HL-60 (cell line): ENCODE measurements around the gene JUP.

Source experiments
- GABPA ChIP-seq: IDR thresholded peaks from 2 replicates; pipeline ENCODE4 v1.6.1; 2012; ENCODE audit warnings: low read depth
- SPI1 ChIP-seq: IDR thresholded peaks from 2 replicates; pipeline ENCODE4 v1.6.1; 2012; ENCODE audit warnings: low read depth, mild to moderate bottlenecking, borderline replicate concordance
- TF ChIP-seq, protein P1 (sequence below): IDR thresholded peaks from one replicate; pipeline ENCODE4 v1.5.1; 2011; ENCODE audit warnings: low read length, control low read depth, inconsistent platforms; ENCODE audit not compliant: insufficient read depth
- TF ChIP-seq, protein P2 (sequence below): IDR thresholded peaks from 2 replicates; pipeline ENCODE4 v1.6.1; 2012; ENCODE audit warnings: low read depth; ENCODE audit not compliant: insufficient replicate concordance

DNA sequence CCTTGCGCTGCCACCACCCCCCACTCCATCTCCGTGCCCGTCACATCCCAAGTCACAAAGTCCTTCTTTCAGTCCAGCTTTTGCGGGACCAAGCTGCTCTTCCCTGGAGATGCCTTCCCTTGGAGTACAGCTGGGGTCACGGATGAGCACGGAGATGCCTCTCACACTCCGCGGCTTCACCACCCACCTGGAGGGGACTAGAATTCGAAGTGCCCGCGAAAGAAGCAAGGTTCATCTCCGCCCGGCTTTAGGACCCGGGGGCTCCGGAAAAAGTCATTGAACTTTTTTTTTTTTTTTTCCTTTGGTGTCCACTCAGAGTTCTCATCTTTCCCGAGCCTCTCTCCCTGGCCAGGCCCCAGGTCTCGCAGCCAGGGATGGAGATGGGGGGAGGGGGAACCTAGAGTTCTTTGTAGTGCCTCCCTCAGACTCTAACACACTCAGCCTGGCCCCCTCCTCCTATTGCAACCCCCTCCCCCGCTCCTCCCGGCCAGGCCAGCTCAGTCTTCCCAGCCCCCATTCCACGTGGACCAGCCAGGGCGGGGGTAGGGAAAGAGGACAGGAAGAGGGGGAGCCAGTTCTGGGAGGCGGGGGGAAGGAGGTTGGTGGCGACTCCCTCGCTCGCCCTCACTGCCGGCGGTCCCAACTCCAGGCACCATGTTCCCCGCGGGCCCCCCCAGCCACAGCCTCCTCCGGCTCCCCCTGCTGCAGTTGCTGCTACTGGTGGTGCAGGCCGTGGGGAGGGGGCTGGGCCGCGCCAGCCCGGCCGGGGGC, 26.1 kb upstream of the JUP start, which contains the start of gene FKBP10:
- TF ChIP-seq, protein P1, sequence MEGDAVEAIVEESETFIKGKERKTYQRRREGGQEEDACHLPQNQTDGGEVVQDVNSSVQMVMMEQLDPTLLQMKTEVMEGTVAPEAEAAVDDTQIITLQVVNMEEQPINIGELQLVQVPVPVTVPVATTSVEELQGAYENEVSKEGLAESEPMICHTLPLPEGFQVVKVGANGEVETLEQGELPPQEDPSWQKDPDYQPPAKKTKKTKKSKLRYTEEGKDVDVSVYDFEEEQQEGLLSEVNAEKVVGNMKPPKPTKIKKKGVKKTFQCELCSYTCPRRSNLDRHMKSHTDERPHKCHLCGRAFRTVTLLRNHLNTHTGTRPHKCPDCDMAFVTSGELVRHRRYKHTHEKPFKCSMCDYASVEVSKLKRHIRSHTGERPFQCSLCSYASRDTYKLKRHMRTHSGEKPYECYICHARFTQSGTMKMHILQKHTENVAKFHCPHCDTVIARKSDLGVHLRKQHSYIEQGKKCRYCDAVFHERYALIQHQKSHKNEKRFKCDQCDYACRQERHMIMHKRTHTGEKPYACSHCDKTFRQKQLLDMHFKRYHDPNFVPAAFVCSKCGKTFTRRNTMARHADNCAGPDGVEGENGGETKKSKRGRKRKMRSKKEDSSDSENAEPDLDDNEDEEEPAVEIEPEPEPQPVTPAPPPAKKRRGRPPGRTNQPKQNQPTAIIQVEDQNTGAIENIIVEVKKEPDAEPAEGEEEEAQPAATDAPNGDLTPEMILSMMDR, result no peak
- no peak for TF ChIP-seq SPI1
- TF ChIP-seq, protein P2, sequence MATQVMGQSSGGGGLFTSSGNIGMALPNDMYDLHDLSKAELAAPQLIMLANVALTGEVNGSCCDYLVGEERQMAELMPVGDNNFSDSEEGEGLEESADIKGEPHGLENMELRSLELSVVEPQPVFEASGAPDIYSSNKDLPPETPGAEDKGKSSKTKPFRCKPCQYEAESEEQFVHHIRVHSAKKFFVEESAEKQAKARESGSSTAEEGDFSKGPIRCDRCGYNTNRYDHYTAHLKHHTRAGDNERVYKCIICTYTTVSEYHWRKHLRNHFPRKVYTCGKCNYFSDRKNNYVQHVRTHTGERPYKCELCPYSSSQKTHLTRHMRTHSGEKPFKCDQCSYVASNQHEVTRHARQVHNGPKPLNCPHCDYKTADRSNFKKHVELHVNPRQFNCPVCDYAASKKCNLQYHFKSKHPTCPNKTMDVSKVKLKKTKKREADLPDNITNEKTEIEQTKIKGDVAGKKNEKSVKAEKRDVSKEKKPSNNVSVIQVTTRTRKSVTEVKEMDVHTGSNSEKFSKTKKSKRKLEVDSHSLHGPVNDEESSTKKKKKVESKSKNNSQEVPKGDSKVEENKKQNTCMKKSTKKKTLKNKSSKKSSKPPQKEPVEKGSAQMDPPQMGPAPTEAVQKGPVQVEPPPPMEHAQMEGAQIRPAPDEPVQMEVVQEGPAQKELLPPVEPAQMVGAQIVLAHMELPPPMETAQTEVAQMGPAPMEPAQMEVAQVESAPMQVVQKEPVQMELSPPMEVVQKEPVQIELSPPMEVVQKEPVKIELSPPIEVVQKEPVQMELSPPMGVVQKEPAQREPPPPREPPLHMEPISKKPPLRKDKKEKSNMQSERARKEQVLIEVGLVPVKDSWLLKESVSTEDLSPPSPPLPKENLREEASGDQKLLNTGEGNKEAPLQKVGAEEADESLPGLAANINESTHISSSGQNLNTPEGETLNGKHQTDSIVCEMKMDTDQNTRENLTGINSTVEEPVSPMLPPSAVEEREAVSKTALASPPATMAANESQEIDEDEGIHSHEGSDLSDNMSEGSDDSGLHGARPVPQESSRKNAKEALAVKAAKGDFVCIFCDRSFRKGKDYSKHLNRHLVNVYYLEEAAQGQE, result no peak
- no peak for TF ChIP-seq GABPA
